Measurements from ENCODE around the gene PLCE1. TPM values are rescaled to one million over a fixed set of nuclear protein-coding genes. Genes with fewer than 3 reads are reported as not detected.

PLCE1 gene
- total and polyA plus RNA-seq, 4 donors, result 1.5 to 15.7 (median 5.2) TPM

DNA sequence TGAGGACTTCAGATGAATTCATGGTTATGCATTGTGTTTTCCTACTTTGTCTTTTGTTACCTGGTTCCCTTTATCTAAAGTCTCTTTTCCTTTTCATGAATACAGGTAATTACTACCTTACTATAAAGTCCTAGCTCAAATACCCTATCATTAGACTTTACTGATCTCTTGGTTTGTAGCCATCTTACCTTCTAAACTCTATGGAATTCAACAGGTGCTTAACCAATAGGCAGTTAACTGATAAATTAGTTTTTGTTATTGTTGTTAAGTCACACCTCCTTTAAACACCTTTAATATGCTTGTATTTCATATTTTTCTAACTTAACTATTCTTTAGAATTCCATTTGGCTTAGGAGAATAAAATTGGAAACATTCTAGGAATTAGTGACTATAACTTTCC is 30.7 kb downstream of the PLCE1 start:
- H3K9ac ChIP-seq (ENCODE audit: insufficient read depth in 1 of 2, low read length in 2 of 2), result no peak overlapping the region
- H3K27me3 ChIP-seq (ENCODE audit: control insufficient read depth in 3 of 3, insufficient read depth in 3 of 3, low read length in 2 of 3), result no peaks in the 10 kb centered on the region
- ATAC-seq (ENCODE audit: insufficient read depth, low FRiP score) (no peak), DNase-seq (no peak)
- H3K9me3 ChIP-seq (ENCODE audit: control insufficient read depth in 4 of 4, insufficient read depth in 3 of 4, low read length in 3 of 4), result peaks cover 0 to 15% (median 5%) of the 10 kb centered on the region in 4 donors
- peaks cover 0 to 3% (median 0%) of the 10 kb centered on the region in 4 donors for H3K36me3 ChIP-seq (ENCODE audit: control insufficient read depth in 4 of 4, insufficient read depth in 4 of 4, low read length in 4 of 4)
- TF ChIP-seq, protein P1, sequence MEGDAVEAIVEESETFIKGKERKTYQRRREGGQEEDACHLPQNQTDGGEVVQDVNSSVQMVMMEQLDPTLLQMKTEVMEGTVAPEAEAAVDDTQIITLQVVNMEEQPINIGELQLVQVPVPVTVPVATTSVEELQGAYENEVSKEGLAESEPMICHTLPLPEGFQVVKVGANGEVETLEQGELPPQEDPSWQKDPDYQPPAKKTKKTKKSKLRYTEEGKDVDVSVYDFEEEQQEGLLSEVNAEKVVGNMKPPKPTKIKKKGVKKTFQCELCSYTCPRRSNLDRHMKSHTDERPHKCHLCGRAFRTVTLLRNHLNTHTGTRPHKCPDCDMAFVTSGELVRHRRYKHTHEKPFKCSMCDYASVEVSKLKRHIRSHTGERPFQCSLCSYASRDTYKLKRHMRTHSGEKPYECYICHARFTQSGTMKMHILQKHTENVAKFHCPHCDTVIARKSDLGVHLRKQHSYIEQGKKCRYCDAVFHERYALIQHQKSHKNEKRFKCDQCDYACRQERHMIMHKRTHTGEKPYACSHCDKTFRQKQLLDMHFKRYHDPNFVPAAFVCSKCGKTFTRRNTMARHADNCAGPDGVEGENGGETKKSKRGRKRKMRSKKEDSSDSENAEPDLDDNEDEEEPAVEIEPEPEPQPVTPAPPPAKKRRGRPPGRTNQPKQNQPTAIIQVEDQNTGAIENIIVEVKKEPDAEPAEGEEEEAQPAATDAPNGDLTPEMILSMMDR (IDR thresholded peaks at IDR 0.05; ENCODE audit: control extremely low read depth, extremely low read depth), result no peak
- no peak overlapping the region for H3K27ac ChIP-seq (ENCODE audit: low read depth in 1 of 2, low read length in 1 of 2)
- no peak overlapping the region for H3K4me3 ChIP-seq
- no peaks in the 10 kb centered on the region for H3K4me1 ChIP-seq (ENCODE audit: control insufficient read depth in 5 of 5, insufficient read depth in 5 of 5, low read length in 5 of 5)

DNA sequence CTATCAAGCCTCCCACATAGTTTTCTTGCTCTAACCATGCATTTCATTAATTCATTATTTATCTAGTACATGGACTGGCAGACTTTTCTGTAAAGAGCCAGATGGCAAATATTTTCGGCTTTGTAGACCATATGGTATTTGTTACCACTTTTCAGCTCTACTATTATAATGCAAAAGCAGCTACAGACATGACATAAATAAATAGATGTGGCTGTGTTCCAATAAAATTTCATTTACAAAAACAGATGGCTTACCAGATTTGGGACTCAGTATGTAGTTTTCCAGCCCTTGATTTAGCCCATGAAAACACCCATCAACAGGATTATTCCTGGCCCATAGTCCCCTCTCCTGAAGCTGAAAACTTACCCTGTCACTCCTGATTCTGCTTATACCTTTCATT is 32.1 kb downstream of the PLCE1 start:
- WGBS, 2 donors, result 91 to 100% methylated on average over 1 of the region's 1 CpG
- H3K27ac ChIP-seq (ENCODE audit: low read depth in 1 of 2, low read length in 1 of 2), result no peak overlapping the region
- no peaks in the 10 kb centered on the region for H3K27me3 ChIP-seq (ENCODE audit: control insufficient read depth in 3 of 3, insufficient read depth in 3 of 3, low read length in 2 of 3)
- DNase-seq, result no peak
- no peak for ATAC-seq (ENCODE audit: insufficient read depth, low FRiP score)
- peaks cover 0 to 3% (median 0%) of the 10 kb centered on the region in 4 donors for H3K36me3 ChIP-seq (ENCODE audit: control insufficient read depth in 4 of 4, insufficient read depth in 4 of 4, low read length in 4 of 4)
- no peak overlapping the region for H3K4me3 ChIP-seq
- H3K9me3 ChIP-seq (ENCODE audit: control insufficient read depth in 4 of 4, insufficient read depth in 3 of 4, low read length in 3 of 4), result peaks cover 2 to 18% (median 10%) of the 10 kb centered on the region in 4 donors
- TF ChIP-seq, protein P1 (IDR thresholded peaks at IDR 0.05; ENCODE audit: control extremely low read depth, extremely low read depth), result no peak
- no peak overlapping the region for H3K9ac ChIP-seq (ENCODE audit: insufficient read depth in 1 of 2, low read length in 2 of 2)
- H3K4me1 ChIP-seq (ENCODE audit: control insufficient read depth in 5 of 5, insufficient read depth in 5 of 5, low read length in 5 of 5), result no peaks in the 10 kb centered on the region

DNA sequence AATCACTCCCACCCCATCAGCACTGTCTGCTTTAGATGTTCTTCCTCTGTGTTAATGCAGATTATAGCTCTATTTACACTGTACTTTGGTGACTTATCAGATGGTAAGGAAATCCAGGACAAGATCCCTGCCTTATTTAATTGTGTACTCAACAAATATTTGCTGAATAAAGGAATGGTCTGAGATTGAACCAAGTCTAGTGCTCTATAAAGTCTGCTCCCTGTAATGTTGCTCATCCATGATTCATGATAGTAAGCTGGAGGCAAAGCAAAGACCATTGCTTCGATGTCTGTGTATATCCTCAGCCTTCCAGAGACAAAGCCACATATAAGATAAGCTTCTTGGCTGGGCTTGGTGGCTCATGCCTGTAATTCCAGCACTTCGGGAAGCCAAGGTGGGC is 33.5 kb downstream of the PLCE1 start:
- ATAC-seq (ENCODE audit: insufficient read depth, low FRiP score), result no peak
- H3K4me1 ChIP-seq (ENCODE audit: control insufficient read depth in 5 of 5, insufficient read depth in 5 of 5, low read length in 5 of 5), result no peaks in the 10 kb centered on the region

More for the DNA sequence above, 33.5 kb downstream of the PLCE1 start:
- H3K36me3 ChIP-seq (ENCODE audit: control insufficient read depth in 4 of 4, insufficient read depth in 4 of 4, low read length in 4 of 4), result peaks cover 0 to 5% (median 2%) of the 10 kb centered on the region in 4 donors
- peaks cover 2 to 18% (median 10%) of the 10 kb centered on the region in 4 donors for H3K9me3 ChIP-seq (ENCODE audit: control insufficient read depth in 4 of 4, insufficient read depth in 3 of 4, low read length in 3 of 4)
- H3K9ac ChIP-seq (ENCODE audit: insufficient read depth in 1 of 2, low read length in 2 of 2), result no peak overlapping the region
- H3K27ac ChIP-seq (ENCODE audit: low read depth in 1 of 2, low read length in 1 of 2), result no peak overlapping the region
- 86 to 94% methylated on average over 2 of the region's 2 CpGs for WGBS, 2 donors
- no peaks in the 10 kb centered on the region for H3K27me3 ChIP-seq (ENCODE audit: control insufficient read depth in 3 of 3, insufficient read depth in 3 of 3, low read length in 2 of 3)
- H3K4me3 ChIP-seq, result no peak overlapping the region
- no peak for DNase-seq
- TF ChIP-seq, protein P1 (IDR thresholded peaks at IDR 0.05; ENCODE audit: control extremely low read depth, extremely low read depth), result no peak

Measured in lung (tissue), 12 donors.